ENCODE measurements around the gene GCNA.

DNA sequence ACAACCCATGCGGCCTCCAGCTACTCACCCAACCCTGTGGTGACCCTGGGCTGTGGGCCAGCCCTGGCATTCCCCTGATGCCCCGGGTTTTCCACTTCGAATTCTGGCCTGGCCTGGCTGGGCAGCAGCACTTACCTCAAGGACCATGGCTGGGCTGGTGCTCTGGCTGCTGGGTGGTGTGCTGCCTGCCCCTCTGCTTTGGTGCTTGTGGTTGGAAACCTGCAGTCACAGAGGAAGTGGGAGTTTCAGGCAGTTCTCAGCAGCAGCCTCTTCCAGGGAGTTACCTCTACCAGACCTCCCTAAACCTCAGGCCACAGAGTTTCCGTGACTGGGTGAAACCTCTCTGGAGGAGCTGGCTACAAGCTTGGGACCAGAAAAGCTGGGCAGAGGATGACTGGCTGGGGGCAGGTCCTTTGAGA is 40.1 kb downstream of the GCNA start, which contains the start of gene CXCR3:
- TF ChIP-seq POLR2A (IDR thresholded peaks at IDR 0.05; ENCODE audit: borderline replicate concordance, extremely low read depth, insufficient read depth, insufficient read length) (no peak), ZFX (IDR thresholded peaks at IDR 0.05) (no peak), SP1 (IDR thresholded peaks at IDR 0.05; ENCODE audit: low read depth) (no peak), POLR2AphosphoS5 (IDR thresholded peaks at IDR 0.05; ENCODE audit: low read depth, low read length) (no peak), CTCF (IDR thresholded peaks at IDR 0.05 in 2 of 3, conservative IDR thresholded peaks at IDR 0.05 in 1 of 3; ENCODE audit: borderline replicate concordance in 1 of 3, insufficient read depth in 1 of 3, low read depth in 2 of 3, low read length in 2 of 3) (no peak), TCF7L2 (IDR thresholded peaks at IDR 0.05; ENCODE audit: borderline replicate concordance, extremely low read depth, insufficient read depth, insufficient read length) (no peak), FOSL1 (IDR thresholded peaks at IDR 0.05; ENCODE audit: low read depth) (no peak), JUND (IDR thresholded peaks at IDR 0.05) (no peak), RAD21 (IDR thresholded peaks at IDR 0.05; ENCODE audit: low read depth) (no peak), YY1 (IDR thresholded peaks at IDR 0.05; ENCODE audit: extremely low read depth, insufficient replicate concordance, low read depth, low read length) (no peak)

All from HCT116 (cell line).